WTC11 (cell line): ENCODE results near the gene ZNF75A. TPM values are rescaled to one million over a fixed set of nuclear protein-coding genes. Genes with fewer than 3 reads are reported as not detected.

ENCODE experiments used
- ATAC-seq: fragments of 200-7000 bp; cut with Tn5 transposase; 2 replicates; pipeline ENCODE4 v1.10.0; 2021; ENCODE audit warnings: mild to moderate bottlenecking, moderate library complexity
- CTCF ChIA-PET: fragments of 300-600 bp; sonication (Branson Sonifier 250); formaldehyde crosslinking; loops from one replicate; lab custom pipeline; 2021; ENCODE audit warnings: antibody characterized with exemption; lab: Charles Lee
- POLR2A ChIA-PET: fragments of 350-600 bp; sonication (Branson Sonifier 250); formaldehyde crosslinking; loops from one replicate; lab custom pipeline; 2021; ENCODE audit warnings: antibody characterized with exemption; lab: Charles Lee
- DNase-seq: peaks from one replicate; pipeline ENCODE4 v3.0.0; 2021; ENCODE audit warnings: low spot score
- H3K27ac Mint-ChIP-seq: 2 replicates; pipeline ENCODE4 v1.8.0; 2021; ENCODE audit warnings: mixed read lengths
- H3K27me3 Mint-ChIP-seq: 2 replicates; pipeline ENCODE4 v1.8.0; 2021; ENCODE audit warnings: low read depth, mild to moderate bottlenecking, moderate library complexity, mixed read lengths
- H3K36me3 Mint-ChIP-seq: 2 replicates; pipeline ENCODE4 v1.8.0; 2021; ENCODE audit warnings: mixed read lengths
- H3K4me1 Mint-ChIP-seq: 2 replicates; pipeline ENCODE4 v1.8.0; 2022; ENCODE audit warnings: mixed read lengths
- H3K4me3 Mint-ChIP-seq: 2 replicates; pipeline ENCODE4 v1.8.0; 2021; ENCODE audit warnings: mild to moderate bottlenecking, moderate library complexity, mixed read lengths
- H3K9me3 Mint-ChIP-seq: 2 replicates; pipeline ENCODE4 v1.8.0; 2021; ENCODE audit warnings: mixed read lengths
- CBFB ChIP-seq: sonication (generic); formaldehyde crosslinking; IDR thresholded peaks from 2 replicates; pipeline ENCODE4 v1.8.1; 2022; ENCODE audit warnings: mild to moderate bottlenecking, low read depth, missing genetic modification reagents
- E2F1 ChIP-seq: sonication (generic); formaldehyde crosslinking; IDR thresholded peaks from 2 replicates; pipeline ENCODE4 v1.8.0; 2022; ENCODE audit warnings: mild to moderate bottlenecking, missing genetic modification reagents
- EMX1 ChIP-seq: fragments of 250-450 bp; sonication (Bioruptor Pico); IDR thresholded peaks from 2 replicates; pipeline ENCODE4 v1.8.0; 2021; ENCODE audit warnings: mild to moderate bottlenecking
- ESRRA ChIP-seq: sonication (generic); formaldehyde crosslinking; IDR thresholded peaks from 2 replicates; pipeline ENCODE4 v1.8.1; 2022; ENCODE audit warnings: mild to moderate bottlenecking, missing genetic modification reagents, borderline replicate concordance
- FOXJ3 ChIP-seq: sonication (generic); formaldehyde crosslinking; IDR thresholded peaks from 2 replicates; pipeline ENCODE4 v1.9.0; 2021; ENCODE audit warnings: missing genetic modification reagents, mild to moderate bottlenecking, borderline replicate concordance
- FOXK1 ChIP-seq: sonication (generic); formaldehyde crosslinking; IDR thresholded peaks from 2 replicates; pipeline ENCODE4 v1.8.0; 2022; ENCODE audit warnings: mild to moderate bottlenecking, moderate library complexity, missing genetic modification reagents
- FOXP1 ChIP-seq: sonication (generic); formaldehyde crosslinking; IDR thresholded peaks from 2 replicates; pipeline ENCODE4 v1.8.0; 2022; ENCODE audit warnings: missing genetic modification reagents, mild to moderate bottlenecking, moderate library complexity, borderline replicate concordance
- GABPB1 ChIP-seq: sonication (generic); formaldehyde crosslinking; IDR thresholded peaks from 2 replicates; pipeline ENCODE4 v1.8.1; 2023; ENCODE audit warnings: mild to moderate bottlenecking, missing genetic modification reagents
- GRHL2 ChIP-seq: fragments of 250-450 bp; sonication (Bioruptor Pico); IDR thresholded peaks from 2 replicates; pipeline ENCODE4 v1.8.0; 2022; ENCODE audit warnings: mild to moderate bottlenecking, moderate library complexity; ENCODE audit not compliant: insufficient replicate concordance, severe bottlenecking
- HMGA2 ChIP-seq: fragments of 250-450 bp; sonication (Bioruptor Pico); IDR thresholded peaks from 2 replicates; pipeline ENCODE4 v1.4.0; 2021; ENCODE audit warnings: mild to moderate bottlenecking, moderate library complexity
- HMGXB4 ChIP-seq: sonication (generic); formaldehyde crosslinking; IDR thresholded peaks from 2 replicates; pipeline ENCODE4 v1.8.1; 2023; ENCODE audit warnings: mild to moderate bottlenecking, moderate library complexity, missing genetic modification reagents
- IRF2 ChIP-seq: sonication (generic); formaldehyde crosslinking; IDR thresholded peaks from 2 replicates; pipeline ENCODE4 v1.8.0; 2022; ENCODE audit warnings: low read depth, missing genetic modification reagents, borderline replicate concordance
- JUN ChIP-seq: sonication (generic); formaldehyde crosslinking; IDR thresholded peaks from 2 replicates; pipeline ENCODE4 v1.8.0; 2023; ENCODE audit warnings: mild to moderate bottlenecking, missing genetic modification reagents
- MXD4 ChIP-seq: fragments of 250-450 bp; sonication (Bioruptor Pico); IDR thresholded peaks from 2 replicates; pipeline ENCODE4 v1.8.0; 2021; ENCODE audit warnings: mild to moderate bottlenecking, moderate library complexity, borderline replicate concordance
- MYBL2 ChIP-seq: sonication (generic); formaldehyde crosslinking; IDR thresholded peaks from 2 replicates; pipeline ENCODE4 v1.8.1; 2023; ENCODE audit warnings: mild to moderate bottlenecking, moderate library complexity, missing genetic modification reagents
- NFE2L1 ChIP-seq: sonication (generic); formaldehyde crosslinking; IDR thresholded peaks from 2 replicates; pipeline ENCODE4 v1.8.1; 2023; ENCODE audit warnings: missing genetic modification reagents
- PREB ChIP-seq: sonication (generic); formaldehyde crosslinking; IDR thresholded peaks from 2 replicates; pipeline ENCODE4 v1.8.1; 2022; ENCODE audit warnings: mild to moderate bottlenecking, missing genetic modification reagents, moderate library complexity, borderline replicate concordance
- SOX15 ChIP-seq: fragments of 250-450 bp; sonication (Bioruptor Pico); IDR thresholded peaks from 2 replicates; pipeline ENCODE4 v1.9.0; 2021; ENCODE audit warnings: mild to moderate bottlenecking
- TEAD4 ChIP-seq: sonication (generic); formaldehyde crosslinking; IDR thresholded peaks from 2 replicates; pipeline ENCODE4 v1.8.0; 2022; ENCODE audit warnings: mild to moderate bottlenecking, missing genetic modification reagents
- USF2 ChIP-seq: sonication (generic); formaldehyde crosslinking; IDR thresholded peaks from 2 replicates; pipeline ENCODE4 v1.8.1; 2023; ENCODE audit warnings: mild to moderate bottlenecking, missing genetic modification reagents, moderate library complexity
- ZNF281 ChIP-seq: sonication (generic); formaldehyde crosslinking; IDR thresholded peaks from 2 replicates; pipeline ENCODE4 v1.8.0; 2023; ENCODE audit warnings: mild to moderate bottlenecking, missing genetic modification reagents
- ZNF317 ChIP-seq: sonication (generic); formaldehyde crosslinking; IDR thresholded peaks from 2 replicates; pipeline ENCODE4 v1.8.1; 2023; ENCODE audit warnings: low read depth, mild to moderate bottlenecking, moderate library complexity, missing genetic modification reagents, borderline replicate concordance
- ZNF396 ChIP-seq: fragments of 250-450 bp; sonication (Bioruptor Pico); IDR thresholded peaks from 2 replicates; pipeline ENCODE4 v1.8.0; 2021; ENCODE audit warnings: mild to moderate bottlenecking, moderate library complexity, borderline replicate concordance
- ZNF416 ChIP-seq: fragments of 250-450 bp; sonication (Bioruptor Pico); IDR thresholded peaks from 2 replicates; pipeline ENCODE4 v1.9.0; 2021; ENCODE audit warnings: mild to moderate bottlenecking, inconsistent platforms
- ZNF671 ChIP-seq: fragments of 250-450 bp; sonication (Bioruptor Pico); IDR thresholded peaks from 2 replicates; pipeline ENCODE4 v1.8.0; 2021; ENCODE audit warnings: mild to moderate bottlenecking
- total RNA-seq: library from RNA; stranded (reverse); gene quantifications from 3 replicates; pipeline ENCODE4 v1.2.3, GENCODE V29; 2021

The ZNF75A gene
- total RNA-seq, 1 experiment from 2014 or later = 31.5 TPM

- H3K36me3 Mint-ChIP-seq = peaks cover 2% of the 10 kb centered on the region; the same call in 1 of the 2 replicates
- ATAC-seq = no peak
These were observed 22.8 kb downstream of the ZNF75A start for GRCh38 chr16:3328104-3328503.

GRCh38 chr16:3328643-3329042 lies 23.3 kb downstream of the ZNF75A start:
- no peak overlapping the region for H3K27ac Mint-ChIP-seq
- TF ChIP-seq IRF2 (no peak), JUN (CRISPR knock-in tag) (no peak), ZNF396 (CRISPR knock-in tag) (no peak), HMGA2 (CRISPR knock-in tag) (no peak), GABPB1 (CRISPR knock-in tag) (no peak), FOXJ3 (CRISPR knock-in tag) (no peak), ZNF281 (CRISPR knock-in tag) (no peak)
- TF ChIP-seq, all 79 proteins: peak for 0
- CTCF ChIA-PET = no interaction called here
- Mint-ChIP-seq H3K36me3 (peaks cover 2% of the 10 kb centered on the region; the same call in 1 of the 2 replicates), H3K27me3 (peaks cover 24% of the 10 kb centered on the region), H3K9me3 (peaks cover 34% of the 10 kb centered on the region), H3K4me3 (no peak overlapping the region), H3K4me1 (no peaks in the 10 kb centered on the region)
- ATAC-seq (no peak), DNase-seq (no peak)
- POLR2A ChIA-PET = no interaction called here

More at GRCh38 chr16:3328104-3328503, 22.8 kb downstream of the ZNF75A start:
- Mint-ChIP-seq H3K9me3 (peaks cover 36% of the 10 kb centered on the region), H3K4me1 (no peaks in the 10 kb centered on the region)
- POLR2A ChIA-PET = no interaction called here
- no peak for DNase-seq
- TF ChIP-seq HMGA2 (CRISPR knock-in tag) (no peak), FOXJ3 (CRISPR knock-in tag) (no peak), SOX15 (CRISPR knock-in tag) (no peak), FOXP1 (CRISPR knock-in tag) (no peak)
- TF ChIP-seq, all 79 proteins: peak for 0
- H3K4me3 Mint-ChIP-seq = no peak overlapping the region
- no peak overlapping the region for H3K27ac Mint-ChIP-seq
- CTCF ChIA-PET = no interaction called here
- peaks cover 24% of the 10 kb centered on the region for H3K27me3 Mint-ChIP-seq

GRCh38 chr16:3346041-3346440 lies 40.7 kb downstream of the ZNF75A start:
- peaks cover 36% of the 10 kb centered on the region for H3K9me3 Mint-ChIP-seq
- TF ChIP-seq FOXJ3 (CRISPR knock-in tag) (no peak), USF2 (CRISPR knock-in tag) (no peak), MYBL2 (CRISPR knock-in tag) (no peak), NFE2L1 (CRISPR knock-in tag) (no peak), ZNF671 (CRISPR knock-in tag) (no peak), EMX1 (CRISPR knock-in tag) (no peak), E2F1 (no peak), MXD4 (CRISPR knock-in tag) (no peak), SOX15 (CRISPR knock-in tag) (no peak), IRF2 (no peak), HMGXB4 (CRISPR knock-in tag) (no peak), CBFB (CRISPR knock-in tag) (no peak), ZNF416 (CRISPR knock-in tag) (no peak), TEAD4 (no peak), ESRRA (CRISPR knock-in tag) (no peak), PREB (CRISPR knock-in tag) (no peak), FOXK1 (CRISPR knock-in tag) (no peak), GRHL2 (CRISPR knock-in tag) (no peak), ZNF317 (no peak)

More at GRCh38 chr16:3346041-3346440, 40.7 kb downstream of the ZNF75A start:
- CTCF ChIA-PET = no interaction called here
- no peak overlapping the region for H3K27ac Mint-ChIP-seq
- DNase-seq = no peak
- H3K27me3 Mint-ChIP-seq = peaks cover 22% of the 10 kb centered on the region
- H3K36me3 Mint-ChIP-seq = peaks cover 2% of the 10 kb centered on the region; the same call in 1 of the 2 replicates
- no peak for ATAC-seq
- no peaks in the 10 kb centered on the region for H3K4me1 Mint-ChIP-seq
- POLR2A ChIA-PET = no interaction called here
- H3K4me3 Mint-ChIP-seq = no peak overlapping the region
